Fibroblast of skin of left quadriceps (primary cell): Measurements from ENCODE around the gene PRAMEF27.
"Not testable (repeated sequence)": the region's sequence is repeated elsewhere in the genome, so short reads cannot be mapped to it uniquely, and the experiment has no call there.

Source experiments
- DNase-seq, 2 experiments: peaks; one replicate each; pipeline ENCODE4 v3.0.0-alpha.2; 2013; ENCODE audit warnings: low read depth in 2 of 2

Gene PRAMEF27

DNA sequence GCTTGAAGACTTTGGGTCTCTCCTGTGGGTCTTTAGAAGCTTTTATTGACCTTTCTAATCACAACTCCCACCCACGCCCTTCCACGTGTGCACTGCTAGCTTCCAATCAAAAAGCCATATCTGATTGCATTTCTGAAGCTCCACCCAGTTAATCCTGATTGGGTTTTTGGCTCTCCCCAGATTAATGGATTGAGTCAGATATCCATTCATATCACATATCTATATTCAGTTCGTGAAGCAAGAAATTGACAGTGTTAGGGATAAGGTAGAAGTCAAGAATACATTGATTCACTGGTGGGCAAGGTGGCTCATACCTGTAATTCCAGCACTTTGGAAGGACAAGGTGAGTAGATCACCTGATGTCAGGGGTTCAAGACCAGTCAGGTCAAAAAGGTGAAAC lies at the start of gene PRAMEF27:
Gene PRAMEF27, minus strand, starts transcription at position 101 of the 400 bp plus-strand sequence. CDS start 2,916 bp downstream, outside the sequence.
- not testable (repeated sequence) for DNase-seq

DNA sequence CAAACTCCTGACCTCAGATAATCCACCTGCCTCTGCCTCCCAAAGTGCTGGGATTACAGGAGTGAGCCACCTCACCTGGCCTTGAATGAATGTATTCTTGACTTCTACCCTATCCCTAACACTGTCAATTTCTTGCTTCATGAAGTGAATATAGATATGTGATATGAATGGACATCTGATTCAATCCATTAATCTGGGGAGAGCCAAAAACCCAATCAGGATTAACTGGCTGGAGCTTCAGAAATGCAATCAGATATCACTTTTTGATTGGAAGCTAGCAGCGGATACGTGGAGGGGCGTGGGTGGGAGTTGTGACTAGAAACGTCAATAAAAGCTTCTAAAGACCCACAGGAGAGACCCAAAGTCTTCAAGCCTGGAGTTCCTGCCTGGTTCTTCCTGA lies 14.1 kb upstream of the PRAMEF27 start, which contains the start of gene PRAMEF25:
Gene PRAMEF25, plus strand, starts transcription at position 301 of the 400 bp plus-strand sequence. CDS start 2,920 bp downstream, outside the sequence.
- DNase-seq = not testable (repeated sequence)

DNA sequence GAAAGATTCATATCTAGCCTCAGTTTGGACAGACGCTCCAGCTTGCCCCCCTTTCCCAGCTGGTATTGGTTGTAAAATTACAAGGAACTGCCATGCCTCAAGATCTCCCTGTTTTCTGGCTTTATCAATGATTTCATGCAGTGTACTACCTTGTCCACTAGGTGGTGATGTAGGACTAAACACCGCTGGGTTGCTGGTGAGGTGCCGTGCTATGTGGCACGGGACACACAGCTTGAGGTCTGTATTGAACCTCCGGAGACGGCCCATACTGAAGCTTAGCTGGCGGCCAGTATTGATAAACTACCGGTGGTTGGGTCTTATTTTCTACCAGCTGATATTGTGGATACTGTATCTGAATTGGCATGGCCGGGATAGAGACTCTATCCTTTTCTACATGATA lies 36.5 kb downstream of the PRAMEF27 start:
- not testable (repeated sequence) for DNase-seq

DNA sequence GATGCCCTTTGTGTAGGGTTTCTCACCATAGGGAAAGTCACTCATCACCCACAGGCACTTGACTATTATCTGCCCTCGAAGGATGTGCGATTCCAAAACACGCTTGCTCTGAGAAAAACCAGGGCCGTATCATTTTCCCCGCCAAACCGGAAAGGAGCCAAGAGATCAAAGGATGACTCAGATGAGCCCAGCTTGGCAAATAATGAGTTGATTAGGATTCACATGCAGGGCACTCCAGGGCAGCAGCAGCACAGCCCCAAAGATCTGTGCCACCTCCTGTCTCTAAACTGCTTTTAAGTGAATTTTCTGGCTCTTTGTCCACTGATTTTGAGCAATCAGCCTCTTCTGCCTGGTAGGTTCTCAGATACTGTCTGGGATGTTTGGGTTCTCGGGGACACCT lies 44.4 kb downstream of the PRAMEF27 start:
- DNase-seq = not testable (repeated sequence)

DNA sequence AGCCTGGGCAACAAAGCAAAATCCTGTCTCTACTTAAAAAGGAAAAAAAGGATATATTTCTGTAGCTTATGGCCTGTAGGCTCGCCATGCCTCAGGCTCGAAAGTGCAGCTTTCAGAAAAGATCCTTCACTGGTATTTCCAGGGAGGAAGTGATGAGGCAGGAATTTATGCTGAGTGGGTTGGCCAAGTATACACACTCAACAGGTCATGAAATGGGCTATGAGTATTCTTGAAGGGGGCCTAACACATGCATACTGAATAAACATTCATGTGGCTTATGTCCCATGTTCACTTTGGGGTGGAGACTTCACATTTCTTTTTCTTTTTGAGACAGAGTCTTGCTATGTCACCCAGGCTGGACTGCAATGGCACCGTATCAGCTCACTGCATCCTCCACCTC lies 47.0 kb downstream of the PRAMEF27 start:
- not testable (repeated sequence) for DNase-seq

DNA sequence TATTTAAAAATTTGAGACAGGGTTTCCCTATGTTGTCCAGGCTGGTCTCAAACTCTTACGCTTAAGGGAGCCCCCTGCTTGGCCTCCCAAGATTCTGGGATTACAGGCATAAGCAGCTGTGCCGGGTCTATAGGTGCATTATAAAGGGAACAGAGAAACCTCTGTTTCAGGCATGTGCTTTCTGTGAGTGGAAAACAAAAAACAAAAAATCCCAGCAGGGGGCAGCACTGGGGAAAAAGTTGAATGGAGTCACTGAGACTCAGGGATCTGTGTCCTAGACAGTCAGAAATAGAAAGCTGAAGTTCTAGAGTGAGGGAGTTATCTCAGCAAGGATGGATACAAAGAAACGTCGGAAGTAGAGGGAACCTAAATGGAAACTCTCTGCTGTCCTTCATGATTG lies 50.6 kb downstream of the PRAMEF27 start:
- DNase-seq = not testable (repeated sequence)
